Measurements from ENCODE around the gene SNPH.

- TF ChIP-seq ZNF274 (IDR thresholded peaks at IDR 0.05; ENCODE audit: low read depth, low read length) (no peak), YY1 (IDR thresholded peaks at IDR 0.05; ENCODE audit: insufficient read depth, insufficient read length) (no peak), SUZ12 (IDR thresholded peaks at IDR 0.05; ENCODE audit: extremely low read depth, insufficient read depth, insufficient read length) (no peak)
These were observed 24.0 kb upstream of the SNPH start for GRCh38 chr20:1242099-1242498.
